NCI-H146 (cell line): Measurements from ENCODE around the gene CHRNG.
A peak's percentile ranks its signal among the peaks of the same experiment; 100 is the strongest.

ENCODE experiments used
- DNase-seq: peaks from one replicate; lab custom pipeline; 2025; lab: John Stamatoyannopoulos, UW

CHRNG gene, protein sequence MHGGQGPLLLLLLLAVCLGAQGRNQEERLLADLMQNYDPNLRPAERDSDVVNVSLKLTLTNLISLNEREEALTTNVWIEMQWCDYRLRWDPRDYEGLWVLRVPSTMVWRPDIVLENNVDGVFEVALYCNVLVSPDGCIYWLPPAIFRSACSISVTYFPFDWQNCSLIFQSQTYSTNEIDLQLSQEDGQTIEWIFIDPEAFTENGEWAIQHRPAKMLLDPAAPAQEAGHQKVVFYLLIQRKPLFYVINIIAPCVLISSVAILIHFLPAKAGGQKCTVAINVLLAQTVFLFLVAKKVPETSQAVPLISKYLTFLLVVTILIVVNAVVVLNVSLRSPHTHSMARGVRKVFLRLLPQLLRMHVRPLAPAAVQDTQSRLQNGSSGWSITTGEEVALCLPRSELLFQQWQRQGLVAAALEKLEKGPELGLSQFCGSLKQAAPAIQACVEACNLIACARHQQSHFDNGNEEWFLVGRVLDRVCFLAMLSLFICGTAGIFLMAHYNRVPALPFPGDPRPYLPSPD

DNA sequence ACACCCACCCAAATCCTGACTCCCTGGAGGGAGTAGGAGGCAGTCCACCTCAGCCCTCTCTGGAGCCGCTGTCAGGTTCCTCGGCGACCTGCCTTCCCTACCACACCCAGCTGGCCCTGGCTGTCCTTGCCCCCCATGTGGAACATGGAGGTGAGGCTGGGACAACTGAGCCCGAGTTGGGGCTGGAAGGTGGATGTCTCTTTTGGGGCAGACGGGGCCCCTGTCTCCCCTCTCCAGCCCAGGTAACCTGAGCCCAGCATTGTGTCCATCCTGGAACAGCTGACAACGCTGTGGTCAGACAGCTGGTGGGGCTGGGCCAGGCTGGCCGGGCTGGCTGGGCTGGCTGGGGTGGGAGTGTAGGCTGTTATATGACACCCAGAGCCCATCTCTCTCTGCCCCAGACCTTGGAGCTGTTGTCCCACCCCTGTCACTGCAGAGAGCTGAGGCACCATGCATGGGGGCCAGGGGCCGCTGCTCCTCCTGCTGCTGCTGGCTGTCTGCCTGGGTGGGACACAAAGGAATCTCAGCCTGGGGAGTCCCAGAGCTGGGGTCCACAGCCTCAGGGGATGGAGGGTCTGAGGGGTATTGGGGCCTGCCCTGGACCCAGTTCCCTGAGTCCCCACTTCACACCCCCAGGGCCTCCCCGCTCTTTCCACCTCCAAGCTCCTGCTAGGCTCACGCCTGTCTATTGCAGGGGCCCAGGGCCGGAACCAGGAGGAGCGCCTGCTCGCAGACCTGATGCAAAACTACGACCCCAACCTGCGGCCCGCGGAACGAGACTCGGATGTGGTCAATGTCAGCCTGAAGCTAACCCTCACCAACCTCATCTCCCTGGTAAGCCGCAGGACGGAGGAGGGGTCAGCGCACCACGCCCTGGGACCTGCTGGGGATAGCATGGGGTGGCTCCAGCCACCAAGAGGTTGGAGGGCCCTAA is at the start of gene CHRNG:
CHRNG (plus strand) TSS at position 395 of the 934 bp plus-strand sequence; CDS start at position 451, 56 bp downstream.
- DNase-seq: no peak

DNA sequence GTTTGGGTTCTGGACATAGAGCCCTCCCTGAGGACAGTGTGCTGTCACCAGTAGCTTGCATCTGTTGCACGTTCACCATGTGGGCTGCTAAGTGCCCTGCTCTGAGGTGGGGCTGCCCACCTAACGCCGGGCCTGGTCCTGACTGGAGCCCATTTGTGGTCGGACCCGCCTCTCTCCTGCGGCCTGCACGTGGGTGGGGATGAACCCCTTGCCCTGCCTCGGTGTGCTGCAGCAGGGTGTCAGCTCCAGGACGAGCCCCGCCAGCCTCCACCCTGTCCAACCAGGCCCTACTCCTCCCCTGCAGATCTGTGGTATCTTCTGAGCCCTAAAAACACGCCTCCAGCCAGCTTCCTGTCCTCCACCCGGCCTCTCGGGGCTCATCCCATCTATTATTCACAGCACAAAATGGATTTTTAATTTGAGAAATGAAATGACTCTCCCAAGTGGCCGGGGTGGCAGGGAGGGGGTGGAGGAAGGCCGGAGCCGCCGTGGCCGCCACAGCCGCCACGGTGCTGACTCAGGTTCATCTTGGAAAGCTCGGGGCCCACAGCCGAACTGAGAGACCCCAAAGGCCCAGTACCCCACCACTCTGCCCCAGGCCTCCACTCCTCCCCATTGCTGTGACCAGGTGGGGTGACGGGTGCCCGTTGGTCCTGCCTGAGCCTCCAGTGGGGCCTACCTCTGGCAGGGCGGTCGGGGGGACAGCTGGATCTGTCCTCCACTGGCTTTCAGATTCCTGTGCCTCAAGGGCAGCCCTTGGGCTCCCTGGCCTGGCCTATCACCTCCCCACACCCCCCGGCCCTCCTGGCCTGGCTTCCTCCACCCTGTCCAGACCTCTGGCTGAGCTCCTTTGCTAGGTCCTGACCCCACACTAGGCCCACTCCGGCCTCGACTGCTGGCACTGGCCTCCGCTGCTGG is 49.0 kb upstream of the CHRNG start:
- no peak for DNase-seq

DNA sequence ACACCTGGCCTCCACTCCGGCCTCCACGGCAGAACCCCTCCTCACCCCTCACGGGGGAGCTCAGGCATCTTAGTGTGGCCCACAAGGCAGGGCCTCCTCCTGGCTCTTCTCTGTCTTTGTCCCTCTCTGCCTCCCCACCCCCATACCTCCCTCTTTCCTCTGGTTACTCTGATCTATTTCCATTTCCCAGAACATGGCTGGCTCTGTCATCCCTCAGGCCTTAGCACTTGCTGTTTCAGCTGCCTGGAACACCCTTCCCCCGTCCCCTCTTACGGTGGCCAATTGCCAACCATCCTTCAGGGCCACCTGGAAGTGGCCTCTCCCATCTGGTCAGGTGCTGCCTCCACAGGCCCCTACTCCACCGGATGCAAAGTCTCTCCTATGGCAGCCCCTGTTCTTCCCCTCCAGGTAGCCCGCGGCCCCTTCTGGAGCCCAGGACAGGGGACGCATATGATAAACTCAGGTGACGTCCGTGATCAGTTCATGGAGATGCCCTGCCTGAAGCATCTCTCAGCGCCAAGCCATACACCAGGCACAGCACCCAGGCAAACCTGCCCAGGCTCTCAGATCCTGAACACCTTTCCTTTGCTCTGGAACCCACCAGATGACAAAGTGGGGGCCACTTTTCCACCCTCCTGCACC is 48.2 kb upstream of the CHRNG start:
- no peak for DNase-seq

DNA sequence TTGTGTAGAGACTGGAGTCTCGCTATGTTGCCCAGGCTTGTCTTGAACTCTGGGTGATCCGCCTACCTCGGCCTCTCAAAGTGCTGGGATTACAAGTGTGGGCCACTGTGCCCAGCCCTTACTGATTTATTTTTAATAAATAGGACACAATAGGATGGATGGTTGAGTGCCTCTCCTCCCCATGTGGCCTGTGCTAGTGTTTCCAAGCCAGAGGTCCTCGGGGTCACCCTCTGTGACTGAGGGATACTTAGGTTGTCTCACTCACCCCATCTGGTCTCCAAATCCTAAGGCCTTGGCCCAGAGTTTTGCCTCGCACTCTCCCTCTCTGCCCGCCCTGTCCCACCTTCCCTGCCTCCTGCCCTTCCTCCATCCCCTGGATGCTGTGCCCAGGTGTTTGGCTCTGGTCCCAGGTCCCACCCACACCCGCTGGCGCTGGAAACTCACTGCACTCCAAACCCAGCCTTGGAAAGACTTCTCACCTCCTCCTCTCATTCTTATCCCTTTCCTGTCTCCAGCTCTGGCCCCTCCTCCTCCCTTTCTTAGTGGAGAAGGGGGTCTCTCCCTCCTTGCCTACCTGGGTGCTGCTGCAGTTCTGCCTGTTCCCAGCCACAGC is 47.1 kb upstream of the CHRNG start:
- DNase-seq: no peak

DNA sequence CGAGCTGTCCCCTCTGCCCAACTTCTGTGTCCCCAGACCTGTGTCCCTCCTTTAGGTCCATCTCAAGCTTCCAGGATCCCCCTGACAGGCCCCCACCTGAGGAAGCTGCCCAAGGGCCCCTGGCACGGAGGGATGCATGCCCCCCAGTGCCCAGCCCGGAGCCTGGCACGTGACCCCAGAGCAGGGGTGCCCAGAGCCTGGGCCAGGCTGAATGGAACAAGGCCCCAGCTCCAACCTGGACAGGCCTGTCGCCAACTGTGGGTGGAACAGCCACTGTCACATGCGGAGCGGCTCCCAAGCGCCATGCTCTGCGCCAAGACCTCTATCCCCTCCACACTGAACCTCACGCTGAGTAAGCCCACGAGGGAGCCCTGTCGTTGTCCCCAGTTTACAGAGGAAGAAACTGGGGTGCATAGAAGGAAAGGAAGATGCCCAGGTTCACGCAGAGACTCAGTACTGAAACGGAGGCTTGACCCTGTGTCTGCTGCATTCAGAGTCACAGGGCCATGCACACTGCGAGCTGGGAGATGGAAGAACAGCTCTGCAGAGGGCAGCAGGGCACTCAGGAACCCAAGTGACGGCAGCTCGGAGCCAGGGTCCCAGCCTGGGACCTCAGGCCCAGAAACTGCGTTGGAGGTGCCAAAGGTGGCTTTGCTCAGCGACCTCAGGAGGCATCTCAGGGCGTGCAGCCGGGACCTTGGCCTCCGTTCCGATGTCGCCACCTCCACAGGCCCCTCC is 46.4 kb upstream of the CHRNG start:
- no peak for DNase-seq

DNA sequence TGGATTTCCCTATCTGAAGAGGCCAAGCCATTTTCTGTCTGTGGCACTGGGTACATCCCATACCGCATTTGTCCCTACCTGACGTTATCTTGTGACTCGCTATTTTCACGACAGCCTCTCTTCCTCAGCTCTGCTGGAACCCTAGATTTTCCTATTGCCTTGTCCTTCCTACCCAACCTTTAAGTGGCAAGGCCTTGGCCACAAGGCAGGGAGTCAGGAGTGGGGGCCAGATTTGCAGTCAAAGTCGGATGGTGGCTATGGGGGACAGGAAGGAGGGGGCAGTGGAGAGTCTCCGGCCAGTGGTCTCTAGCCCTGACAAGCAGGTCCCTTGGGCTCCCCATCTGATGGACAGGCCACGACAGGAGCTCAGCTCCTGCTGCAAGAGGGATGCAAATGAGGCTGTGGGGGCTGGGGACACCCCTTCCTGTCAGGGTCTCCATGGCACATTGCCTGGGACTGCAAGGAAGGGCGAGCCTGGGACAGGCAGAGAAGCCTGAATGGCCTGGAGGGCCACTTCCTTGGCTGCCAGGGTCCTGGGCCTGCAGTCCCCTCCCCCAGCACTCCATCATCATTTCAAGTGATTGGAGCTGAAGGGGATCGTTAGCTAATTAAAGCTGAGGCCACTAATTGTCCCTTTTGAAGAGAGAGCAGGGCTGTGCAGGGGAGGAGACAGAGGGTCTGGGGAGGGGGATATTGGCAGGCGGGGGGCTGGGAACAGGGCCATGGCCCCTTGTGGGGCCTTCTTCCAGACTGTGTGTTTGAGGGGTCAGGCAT is 45.6 kb upstream of the CHRNG start:
- no peak for DNase-seq

DNA sequence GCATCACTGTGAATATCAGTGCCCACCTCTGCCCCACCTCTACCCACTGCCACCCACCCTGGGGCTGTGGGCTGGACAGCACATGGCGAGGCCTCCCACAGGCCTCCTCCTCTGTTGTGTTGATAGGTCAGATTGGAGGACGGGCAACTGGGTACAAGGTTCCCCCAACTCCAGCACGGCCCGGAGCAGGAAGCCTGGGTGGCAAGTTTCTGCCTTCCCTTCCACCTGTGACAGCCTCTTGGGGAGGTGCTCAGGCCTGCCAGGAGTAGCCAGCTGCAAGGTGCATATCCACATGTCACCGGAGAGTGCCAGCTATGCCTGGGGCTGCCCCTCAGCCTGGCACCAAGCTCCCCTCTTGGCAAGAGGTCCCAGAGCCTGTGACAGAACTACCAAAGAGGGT is 45.0 kb upstream of the CHRNG start:
- DNase-seq: no peak

DNA sequence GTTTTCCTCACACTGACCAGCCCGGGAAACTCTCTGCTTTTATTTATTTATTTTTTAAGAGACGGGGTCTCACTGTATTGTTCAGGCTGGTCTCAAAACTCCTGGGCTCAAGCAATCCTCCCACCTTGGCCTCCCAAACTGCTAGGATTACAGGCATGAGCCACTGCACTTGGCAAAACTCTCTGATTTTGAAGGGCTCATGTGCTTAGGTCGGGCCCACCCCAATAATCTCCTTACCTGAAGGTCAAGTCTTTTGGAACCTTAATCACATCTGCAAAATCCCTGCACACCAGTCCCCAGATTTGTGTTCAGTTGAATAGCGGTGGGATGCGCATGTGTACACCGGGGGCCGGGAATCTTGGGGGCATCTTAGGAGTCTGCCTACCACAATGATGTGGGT is 44.2 kb upstream of the CHRNG start:
- DNase-seq: no peak

DNA sequence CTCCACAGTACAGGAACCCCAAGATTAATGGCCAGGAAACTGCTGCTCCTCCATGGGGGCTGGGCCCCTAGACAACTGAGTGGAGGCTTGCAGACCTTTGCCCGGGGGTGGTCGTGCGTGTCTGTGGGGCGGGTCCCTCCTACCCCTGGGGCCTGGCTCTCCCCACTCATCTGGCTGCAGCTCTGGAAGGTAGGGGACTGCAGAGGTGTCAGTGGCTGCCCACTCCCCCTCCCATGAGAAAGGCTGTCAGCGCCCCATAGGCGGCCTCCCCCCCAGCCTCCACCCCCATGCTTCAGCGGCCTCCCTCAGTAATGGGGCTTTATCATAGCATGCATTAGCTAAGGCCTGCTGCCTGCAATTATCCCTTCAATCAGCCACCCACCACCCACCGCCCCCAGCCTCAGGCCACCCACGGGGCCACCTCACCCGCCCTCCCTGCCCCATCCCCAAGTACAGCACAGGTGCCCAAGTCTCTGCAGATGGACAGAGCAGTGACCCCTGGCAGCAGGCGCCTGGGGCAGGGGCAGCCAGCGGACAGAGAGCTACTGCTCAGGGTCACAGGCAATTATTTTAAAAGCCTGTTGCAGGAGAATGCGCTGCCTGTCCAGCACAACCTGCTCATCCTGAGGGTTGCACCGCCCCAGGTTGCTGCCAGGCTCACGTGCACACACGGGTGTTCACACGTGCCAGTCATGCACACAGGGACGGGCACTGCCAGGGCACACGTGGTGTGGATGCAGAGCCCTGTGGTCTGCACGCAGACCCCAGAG is 42.8 kb upstream of the CHRNG start:
- no peak for DNase-seq

DNA sequence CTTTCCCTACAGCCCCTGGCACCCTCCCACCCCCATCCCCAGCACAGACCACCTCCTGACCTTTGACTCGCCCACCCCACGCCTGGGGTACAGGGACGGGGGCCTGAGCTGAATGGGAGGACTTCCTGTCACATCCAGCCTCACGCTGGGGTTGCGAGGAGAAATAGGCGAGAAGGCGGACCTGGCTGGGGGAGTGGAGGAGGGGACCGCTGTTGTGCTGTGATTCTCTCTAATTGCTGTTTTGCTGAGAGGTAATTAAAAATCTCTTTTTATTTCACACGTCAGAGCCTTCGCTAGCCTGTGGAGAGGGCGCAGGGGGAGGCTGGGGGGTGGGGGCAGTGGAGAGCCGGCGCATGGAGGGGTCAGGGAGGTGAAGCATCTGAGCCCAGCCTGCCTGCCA is 42.1 kb upstream of the CHRNG start:
- DNase-seq: peak; percentile 9

DNA sequence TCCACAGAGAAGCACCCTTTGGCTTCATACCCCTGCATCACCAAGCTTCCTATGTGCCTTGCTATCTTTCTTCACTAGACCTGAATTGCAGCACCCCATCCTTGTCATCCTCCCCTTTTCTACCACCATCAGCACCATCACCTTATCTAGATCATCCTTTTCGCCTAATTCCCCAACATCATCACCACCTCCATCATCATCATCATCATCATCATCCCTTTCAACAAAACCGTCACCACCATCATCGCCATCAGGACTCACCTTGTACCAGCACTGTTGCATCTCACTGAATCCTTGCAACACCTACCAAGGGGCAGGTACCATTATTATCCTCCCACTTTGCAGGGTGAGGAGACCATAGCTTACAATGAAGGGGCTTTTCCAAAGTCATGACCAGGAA is 41.0 kb upstream of the CHRNG start:
- no peak for DNase-seq

DNA sequence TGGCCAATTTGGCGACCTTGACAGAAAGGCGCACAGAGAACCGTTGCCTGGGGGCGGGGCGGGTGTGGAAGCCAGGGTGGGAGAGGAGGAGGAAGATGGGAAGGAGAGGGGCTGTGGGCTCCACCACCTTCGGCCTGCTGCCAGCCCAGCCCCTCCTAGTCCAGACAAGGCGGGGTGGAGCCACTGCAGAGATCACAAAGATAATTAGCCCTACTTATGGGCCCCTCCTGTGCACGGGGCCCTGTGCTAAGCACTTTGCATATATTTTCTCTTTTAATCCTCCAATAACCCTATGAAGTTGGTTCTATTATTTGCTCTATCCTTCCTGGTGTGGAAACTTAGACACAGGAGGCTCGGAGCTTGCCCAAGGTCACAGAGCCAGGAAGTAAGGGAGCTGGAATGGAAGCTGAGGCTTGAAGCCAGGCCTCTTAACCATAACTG is 38.1 kb upstream of the CHRNG start:
- DNase-seq: no peak

DNA sequence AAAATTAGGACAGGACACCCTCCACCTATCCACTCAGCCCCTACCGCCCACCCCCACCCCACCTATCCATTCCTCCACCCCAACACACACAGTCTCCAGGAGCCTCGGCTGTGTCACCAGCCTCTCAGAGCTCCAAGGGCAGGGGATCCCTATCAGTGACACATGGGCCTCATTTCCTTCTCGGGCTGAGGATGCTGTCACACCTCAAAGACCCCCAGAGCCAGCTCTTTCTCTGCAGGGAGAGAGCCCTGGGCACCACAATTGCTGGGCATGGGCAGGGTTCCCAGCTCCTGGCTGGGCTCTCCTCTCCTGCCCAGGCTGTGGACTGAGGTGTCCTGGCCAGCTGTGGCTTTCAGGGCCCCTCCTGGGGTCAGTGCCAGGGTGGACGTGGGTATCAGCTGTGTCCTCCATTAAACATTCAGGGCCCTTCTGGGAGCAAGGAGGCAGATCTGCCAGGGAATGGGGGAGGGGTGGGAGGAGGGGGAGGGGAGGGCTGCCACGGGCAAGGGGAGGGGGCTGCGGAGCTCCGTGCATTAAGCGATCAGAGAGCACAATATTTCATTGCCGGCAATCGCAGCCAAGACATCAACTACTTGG is 37.6 kb upstream of the CHRNG start:
- DNase-seq: no peak

DNA sequence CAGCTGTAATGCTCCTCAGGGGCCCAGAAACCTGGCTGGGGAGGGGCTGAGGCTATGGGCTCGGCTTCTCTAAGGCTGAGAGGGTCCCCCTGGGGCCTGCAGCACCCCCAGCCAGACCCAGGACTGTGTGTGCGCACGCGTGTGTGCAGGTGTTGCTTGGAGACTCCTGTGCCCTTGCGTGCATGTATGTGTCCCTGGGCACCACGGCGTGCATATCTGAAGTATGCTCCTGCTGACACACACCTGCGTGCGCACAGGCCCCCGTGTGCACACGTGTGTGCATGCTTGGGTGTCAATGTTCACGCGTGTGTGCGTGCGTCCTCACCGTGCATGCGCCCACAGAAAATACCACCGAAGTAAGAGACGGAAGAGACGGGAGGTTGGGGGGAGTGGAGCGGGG is 37.0 kb upstream of the CHRNG start:
- DNase-seq: no peak

DNA sequence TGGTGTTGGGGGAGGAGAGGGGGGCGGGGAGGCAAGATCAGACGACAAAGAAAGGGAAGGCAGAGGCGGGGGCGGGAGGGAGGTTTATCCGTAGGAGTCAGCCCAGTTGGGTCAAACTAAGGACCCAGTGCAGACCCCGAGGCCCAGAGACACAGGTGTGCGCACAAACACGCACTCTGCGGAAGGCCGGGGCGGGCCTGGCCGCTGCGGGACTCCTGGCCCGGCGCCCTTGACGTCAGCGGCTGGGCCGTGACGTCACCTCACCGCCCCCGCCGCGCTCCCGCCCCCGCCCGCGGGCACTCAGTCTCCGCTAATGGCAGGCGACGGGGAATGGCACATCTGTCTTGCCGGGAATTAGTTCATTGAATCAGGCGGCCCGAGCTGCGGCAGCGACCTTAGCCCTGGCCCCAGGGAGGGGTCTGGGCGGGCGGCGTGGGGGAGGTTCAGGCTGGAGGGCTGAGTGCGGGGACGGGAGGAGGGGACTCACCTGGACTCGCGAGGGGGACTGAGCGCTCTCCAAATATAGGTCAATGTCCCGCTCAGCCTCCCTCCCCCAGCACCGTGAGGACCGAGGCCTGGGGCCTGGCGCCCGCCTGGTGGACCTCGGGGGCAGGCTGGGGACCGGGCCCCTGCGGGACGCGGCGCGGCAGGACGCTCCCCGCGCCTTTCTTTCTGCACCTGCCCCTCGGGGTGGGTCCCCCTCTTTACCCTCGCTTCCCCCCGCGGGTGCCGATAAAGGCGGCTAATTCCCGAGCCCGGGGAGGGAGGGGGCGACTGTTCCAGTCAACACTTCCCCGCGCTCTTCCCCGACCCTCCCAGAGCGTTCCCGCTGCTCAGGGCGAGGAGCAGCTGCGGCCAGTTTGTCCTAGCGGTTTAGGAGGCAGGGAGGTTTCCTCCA is 36.3 kb upstream of the CHRNG start:
- peak; percentile 20 for DNase-seq

DNA sequence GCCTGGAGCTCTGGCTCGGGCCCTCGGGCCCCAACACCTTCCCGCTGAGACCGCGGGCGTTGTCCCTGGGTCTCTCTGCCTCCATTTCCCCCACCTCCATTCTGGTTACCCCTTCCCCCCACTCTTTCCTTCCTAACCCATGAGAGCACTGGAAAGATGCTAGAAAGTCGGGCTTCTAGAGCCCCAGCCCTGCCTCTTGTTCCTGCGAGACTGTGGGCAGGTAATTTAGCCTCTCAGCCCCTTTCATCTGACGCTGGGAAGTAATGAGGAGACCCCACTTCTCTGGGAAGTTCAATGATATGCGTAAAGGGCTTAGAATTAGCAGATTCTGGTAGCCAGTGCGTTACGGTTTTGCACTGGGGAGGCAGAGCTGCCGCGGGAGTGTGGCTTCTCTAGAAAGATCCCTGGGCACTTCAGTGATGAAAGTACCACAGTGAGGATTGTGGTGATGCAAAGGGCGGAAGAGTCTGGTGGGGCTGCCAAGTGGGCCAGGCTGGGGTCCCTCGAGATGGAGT is 35.6 kb upstream of the CHRNG start:
- no peak for DNase-seq

DNA sequence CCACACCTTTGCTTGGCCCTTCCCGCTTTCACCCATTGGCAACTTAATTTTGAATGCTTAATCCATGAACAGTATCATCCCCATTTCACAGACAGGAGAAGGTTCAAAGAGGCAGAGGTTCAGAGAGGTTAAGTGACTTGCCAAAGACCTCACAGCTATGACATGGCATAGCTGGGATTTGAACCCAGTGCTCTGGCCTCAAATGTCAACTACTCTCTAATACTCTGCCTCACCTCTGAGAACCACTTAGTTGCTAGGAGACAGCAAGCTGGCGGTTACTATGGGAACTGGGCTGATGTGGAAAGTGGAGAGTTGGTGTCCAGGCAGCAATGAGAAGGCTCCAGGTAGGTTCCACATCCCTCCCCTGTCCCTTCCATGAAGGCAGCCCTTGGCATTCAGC is 35.1 kb upstream of the CHRNG start:
- peak; percentile 20 for DNase-seq
